Mesenchymal stem cell (in vitro differentiated cells and primary cell): ENCODE data around the gene NUAK1.
A peak's percentile ranks its signal among the peaks of the same experiment; 100 is the strongest.

Source experiments
- DNase-seq: peaks from one replicate; pipeline ENCODE4 v3.0.0-alpha.2; 2013
- H2AFZ ChIP-seq: one replicate; pipeline ENCODE4 v1.6.1; 2013; ENCODE audit warnings: low read depth, mild to moderate bottlenecking, control low read depth, inconsistent platforms, low read length, moderate library complexity
- H2AK5ac ChIP-seq: 2 replicates; pipeline ENCODE4 v1.6.1; 2013; ENCODE audit warnings: low read length, moderate library complexity, mild to moderate bottlenecking, inconsistent platforms; ENCODE audit not compliant: severe bottlenecking
- H2BK120ac ChIP-seq: one replicate; pipeline ENCODE4 v1.6.1; 2013; ENCODE audit warnings: low read depth, mild to moderate bottlenecking, inconsistent platforms, low read length, moderate library complexity
- H2BK12ac ChIP-seq, 2 experiments: one replicate each; pipeline ENCODE4 v1.6.1; 2013; ENCODE audit warnings: inconsistent platforms in 2 of 2, low read length in 2 of 2, mild to moderate bottlenecking in 2 of 2, moderate library complexity in 2 of 2, control low read depth in 1 of 2
- H2BK15ac ChIP-seq: one replicate; pipeline ENCODE4 v1.6.1; 2013; ENCODE audit warnings: mild to moderate bottlenecking, low read depth, inconsistent platforms; ENCODE audit not compliant: poor library complexity, severe bottlenecking
- H2BK5ac ChIP-seq: 2 replicates; pipeline ENCODE4 v1.6.1; 2013; ENCODE audit warnings: low read depth, mild to moderate bottlenecking, low read length, control low read depth, inconsistent platforms; ENCODE audit not compliant: poor library complexity, severe bottlenecking
- H3K14ac ChIP-seq, 2 experiments: one replicate each; pipeline ENCODE4 v1.6.1; 2013; ENCODE audit warnings: inconsistent platforms in 2 of 2, low read length in 2 of 2, control low read depth in 1 of 2, mild to moderate bottlenecking in 1 of 2, moderate library complexity in 1 of 2
- H3K18ac ChIP-seq, 2 experiments: one replicate each; pipeline ENCODE4 v1.6.1; 2013; ENCODE audit warnings: inconsistent platforms in 2 of 2, low read length in 2 of 2, control low read depth in 1 of 2, low read depth in 1 of 2, mild to moderate bottlenecking in 1 of 2
- H3K23ac ChIP-seq, 2 experiments: one replicate each; pipeline ENCODE4 v1.6.1; 2013; ENCODE audit warnings: inconsistent platforms in 2 of 2, low read length in 2 of 2, mild to moderate bottlenecking in 2 of 2, moderate library complexity in 2 of 2, control low read depth in 1 of 2
- H3K27ac ChIP-seq: 2 replicates; pipeline ENCODE4 v1.5.1; 2013; ENCODE audit warnings: mild to moderate bottlenecking, moderate library complexity, low read length, control low read depth, inconsistent platforms; ENCODE audit not compliant: poor library complexity, severe bottlenecking
- H3K27me3 ChIP-seq, 2 experiments: 2 replicates each; pipeline versions ENCODE4 v1.6.1 to v1.7.0; 2013; ENCODE audit warnings: low read length in 2 of 2, mild to moderate bottlenecking in 2 of 2, moderate library complexity in 2 of 2, control low read depth in 1 of 2, inconsistent platforms in 1 of 2; ENCODE audit not compliant: control insufficient read depth in 1 of 2, insufficient read depth in 1 of 2
- H3K36me3 ChIP-seq, 2 experiments: 2 replicates each; pipeline versions ENCODE4 v1.6.1 to v1.7.0; 2013; ENCODE audit warnings: low read length in 2 of 2, control low read depth in 1 of 2, inconsistent platforms in 1 of 2, low read depth in 1 of 2, mild to moderate bottlenecking in 1 of 2; ENCODE audit not compliant: insufficient read depth in 2 of 2, control insufficient read depth in 1 of 2
- H3K4ac ChIP-seq, 2 experiments: one replicate each; pipeline ENCODE4 v1.6.1; 2013; ENCODE audit warnings: inconsistent platforms in 2 of 2, low read length in 2 of 2, mild to moderate bottlenecking in 2 of 2, moderate library complexity in 2 of 2, control low read depth in 1 of 2, low read depth in 1 of 2
- H3K4me1 ChIP-seq: 2 replicates; pipeline ENCODE4 v1.6.1; 2013; ENCODE audit warnings: low read depth, low read length, control low read depth; ENCODE audit not compliant: control insufficient read depth, insufficient read depth
- H3K4me2 ChIP-seq: 2 replicates; pipeline ENCODE4 v1.6.1; 2013; ENCODE audit warnings: low read length, mild to moderate bottlenecking, inconsistent platforms; ENCODE audit not compliant: poor library complexity, severe bottlenecking
- H3K4me3 ChIP-seq, 2 experiments: 2 replicates each; pipeline versions ENCODE4 v1.5.1 to v1.7.0; 2013; ENCODE audit warnings: low read length in 2 of 2, mild to moderate bottlenecking in 2 of 2, control low read depth in 1 of 2, low read depth in 1 of 2; ENCODE audit not compliant: insufficient read depth in 1 of 2
- H3K79me1 ChIP-seq: replicated peaks from 2 replicates; pipeline ENCODE4 v1.6.1; 2013; ENCODE audit warnings: mild to moderate bottlenecking, control low read depth, low read length, inconsistent platforms; ENCODE audit not compliant: poor library complexity, severe bottlenecking
- H3K9ac ChIP-seq: 2 replicates; pipeline ENCODE4 v1.7.0; 2013; ENCODE audit warnings: mild to moderate bottlenecking, low read length, moderate library complexity
- H3K9me3 ChIP-seq: 2 replicates; pipeline ENCODE4 v1.7.0; 2013; ENCODE audit warnings: mild to moderate bottlenecking, low read length; ENCODE audit not compliant: control insufficient read depth
- H4K8ac ChIP-seq: one replicate; pipeline ENCODE4 v1.6.1; 2013; ENCODE audit warnings: inconsistent platforms, mild to moderate bottlenecking, low read length, moderate library complexity
- H4K91ac ChIP-seq: one replicate; pipeline ENCODE4 v1.6.1; 2013; ENCODE audit warnings: mild to moderate bottlenecking, low read length, inconsistent platforms
- WGBS: methylation state at CpG from one replicate; pipeline ENCODE4 v1.1.7; 2013; ENCODE audit warnings: mixed read lengths; 5-methylcytosine and 5-hydroxymethylcytosine counted together

Gene NUAK1

GRCh38 chr12:106054049-106054448, 84.7 kb downstream of the NUAK1 start:
- H3K4me2 ChIP-seq, result no peak overlapping the region
- no peak overlapping the region for H2BK120ac ChIP-seq
- no peak overlapping the region for H3K23ac ChIP-seq
- DNase-seq, result no peak
- H3K36me3 ChIP-seq, result no peaks in the 10 kb centered on the region
- H2BK5ac ChIP-seq, result no peak overlapping the region
- no peak overlapping the region for H3K18ac ChIP-seq
- H2AFZ ChIP-seq, result no peak overlapping the region
- H4K91ac ChIP-seq, result no peak overlapping the region
- no peak overlapping the region for H2BK12ac ChIP-seq
- H3K4me1 ChIP-seq, result peaks cover 8% of the 10 kb centered on the region
- no peaks in the 10 kb centered on the region for H3K27me3 ChIP-seq
- no peak overlapping the region for H3K14ac ChIP-seq
- no peak overlapping the region for H3K4me3 ChIP-seq
- no peak overlapping the region for H3K9ac ChIP-seq
- no peak overlapping the region for H3K27ac ChIP-seq
- no peak overlapping the region for H4K8ac ChIP-seq
- H2AK5ac ChIP-seq, result no peak overlapping the region
- no peaks in the 10 kb centered on the region for H3K79me1 ChIP-seq
- H3K9me3 ChIP-seq, result no peaks in the 10 kb centered on the region
- no peak overlapping the region for H2BK15ac ChIP-seq
- no peak overlapping the region for H3K4ac ChIP-seq

DNA sequence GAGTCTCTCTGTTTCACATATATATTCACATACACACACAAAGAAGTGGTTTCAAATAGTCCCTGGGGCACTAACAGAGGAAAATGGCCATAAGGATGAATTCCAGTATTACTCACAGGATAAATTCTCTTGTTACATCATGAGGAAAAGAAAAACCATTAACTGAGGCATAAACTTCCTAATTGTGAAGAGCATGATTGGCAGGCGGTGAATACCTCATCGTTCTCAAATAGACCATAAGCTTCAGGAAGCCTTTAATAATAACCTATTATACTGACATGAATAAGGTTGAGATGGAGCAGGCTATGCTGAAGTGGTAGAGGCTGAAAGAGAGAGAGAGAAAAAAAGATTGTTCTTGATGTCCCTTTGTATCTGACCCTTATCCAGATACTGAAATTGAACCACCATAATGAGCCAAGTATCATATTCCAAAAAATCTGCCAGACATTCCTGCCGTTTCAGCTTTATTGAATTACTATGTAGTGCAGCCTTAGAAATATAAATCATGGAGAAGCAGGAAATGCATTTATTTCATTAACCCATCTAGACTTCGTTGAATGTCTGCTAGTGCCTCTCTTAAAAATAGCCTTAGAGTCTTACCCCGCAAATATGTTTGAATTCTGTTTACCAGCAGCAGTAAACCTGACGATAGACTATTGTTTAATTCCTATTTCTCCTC, 86.8 kb downstream of the NUAK1 start:
- no peak for DNase-seq
- Histone ChIP-seq H3K18ac (no peak overlapping the region), H3K4me3 (no peak overlapping the region), H3K79me1 (no peaks in the 10 kb centered on the region), H2BK120ac (no peak overlapping the region), H2AK5ac (peak overlapping the region; percentile 87), H3K9ac (no peak overlapping the region), H4K91ac (no peak overlapping the region), H3K27ac (no peak overlapping the region), H3K4me1 (peaks cover 3% of the 10 kb centered on the region), H3K23ac (no peak overlapping the region), H3K9me3 (no peaks in the 10 kb centered on the region), H3K4me2 (no peak overlapping the region), H3K27me3 (no peaks in the 10 kb centered on the region), H2BK15ac (no peak overlapping the region), H3K4ac (no peak overlapping the region), H2BK5ac (no peak overlapping the region), H3K36me3 (no peaks in the 10 kb centered on the region), H3K14ac (no peak overlapping the region), H4K8ac (no peak overlapping the region), H2AFZ (no peak overlapping the region), H2BK12ac (no peak overlapping the region)
- WGBS, result 90% methylated on average over 3 of the region's 6 CpGs

- Histone ChIP-seq H3K9ac (no peak overlapping the region), H3K4me1 (peaks cover 3% of the 10 kb centered on the region), H3K4me3 (no peak overlapping the region), H4K8ac (no peak overlapping the region), H2AK5ac (no peak overlapping the region), H2BK120ac (no peak overlapping the region), H3K27ac (no peak overlapping the region), H3K79me1 (no peaks in the 10 kb centered on the region), H3K36me3 (no peaks in the 10 kb centered on the region), H3K18ac (no peak overlapping the region), H2BK5ac (no peak overlapping the region), H2BK12ac (no peak overlapping the region), H3K4ac (no peak overlapping the region), H2AFZ (no peak overlapping the region), H3K9me3 (no peaks in the 10 kb centered on the region), H3K14ac (no peak overlapping the region), H2BK15ac (no peak overlapping the region), H3K23ac (no peak overlapping the region), H3K4me2 (no peak overlapping the region), H4K91ac (no peak overlapping the region), H3K27me3 (no peaks in the 10 kb centered on the region)
- DNase-seq, result no peak
- 96% methylated on average over 5 of the region's 5 CpGs for WGBS
These were observed 89.2 kb downstream of the NUAK1 start for GRCh38 chr12:106049546-106049945.

- Histone ChIP-seq H2BK15ac (no peak overlapping the region), H3K9me3 (no peaks in the 10 kb centered on the region), H3K36me3 (no peaks in the 10 kb centered on the region), H3K79me1 (no peaks in the 10 kb centered on the region), H3K18ac (no peak overlapping the region), H3K27me3 (no peaks in the 10 kb centered on the region), H3K27ac (no peak overlapping the region), H3K4me1 (peaks cover 3% of the 10 kb centered on the region), H3K4me3 (no peak overlapping the region), H2AK5ac (peak overlapping the region; percentile 38), H4K91ac (no peak overlapping the region), H3K4me2 (no peak overlapping the region), H3K14ac (no peak overlapping the region), H3K4ac (no peak overlapping the region), H3K23ac (no peak overlapping the region), H4K8ac (peak overlapping the region; percentile 7), H2BK12ac (no peak overlapping the region), H2AFZ (no peak overlapping the region), H3K9ac (no peak overlapping the region), H2BK5ac (no peak overlapping the region), H2BK120ac (no peak overlapping the region)
- DNase-seq, result no peak
- 84% methylated on average over 9 of the region's 9 CpGs for WGBS
These were observed 89.6 kb downstream of the NUAK1 start for GRCh38 chr12:106049105-106049504.
